Activated CD8-positive, alpha-beta T cell treated with anti-CD3 and anti-CD28 coated beads, Interleukin-2, amount 10 ng/mL, durations not matched to agents 7 days and 5 days (primary cell): ENCODE data around the gene GALNT18. TPM values are rescaled to one million over a fixed set of nuclear protein-coding genes. Genes with fewer than 3 reads are reported as not detected.

Source experiments
- ATAC-seq: fragments of 150-1000 bp; cut with Tn5 transposase; one replicate; pipeline ENCODE4 v1.10.0; 2021; ENCODE audit warnings: moderate library complexity
- CTCF ChIA-PET: fragments of 350-600 bp; sonication (Branson Sonifier 250); formaldehyde crosslinking; loops from one replicate; lab custom pipeline; 2021; ENCODE audit warnings: antibody characterized with exemption; lab: Charles Lee
- POLR2A ChIA-PET: fragments of 350-600 bp; sonication (Branson Sonifier 250); formaldehyde crosslinking; loops from one replicate; lab custom pipeline; 2021; ENCODE audit warnings: antibody characterized with exemption; lab: Charles Lee
- DNase-seq: peaks from one replicate; pipeline ENCODE4 v3.0.0-alpha.2; 2020
- H3K27ac Mint-ChIP-seq: one replicate; pipeline ENCODE4 v1.8.0; 2021; ENCODE audit warnings: mild to moderate bottlenecking, mixed read lengths
- H3K27me3 Mint-ChIP-seq: one replicate; pipeline ENCODE4 v1.8.0; 2021; ENCODE audit warnings: low read depth, mixed read lengths
- H3K36me3 Mint-ChIP-seq: one replicate; pipeline ENCODE4 v1.8.0; 2021; ENCODE audit warnings: low read depth, mixed read lengths
- H3K4me1 Mint-ChIP-seq: one replicate; pipeline ENCODE4 v1.8.0; 2021; ENCODE audit warnings: low read depth, mixed read lengths
- H3K4me3 Mint-ChIP-seq: one replicate; pipeline ENCODE4 v1.8.0; 2021; ENCODE audit warnings: mild to moderate bottlenecking, mixed read lengths
- H3K9me3 Mint-ChIP-seq: one replicate; pipeline ENCODE4 v1.8.0; 2022; ENCODE audit warnings: mixed read lengths; ENCODE audit not compliant: insufficient read depth
- total RNA-seq, 2 experiments: library from RNA; stranded (reverse); gene quantifications; one replicate each; pipeline ENCODE4 v1.2.3, GENCODE V29; 2021

Gene GALNT18
- total RNA-seq, 2 experiments from 2014 or later, result 0.23 to 0.42 TPM

GRCh38 chr11:11390068-11390771, 231.6 kb downstream of the GALNT18 start:
- no peak for ATAC-seq
- Mint-ChIP-seq H3K27ac (no peak overlapping the region), H3K4me1 (no peaks in the 10 kb centered on the region), H3K9me3 (no peaks in the 10 kb centered on the region), H3K36me3 (no peaks in the 10 kb centered on the region), H3K27me3 (peaks cover 2% of the 10 kb centered on the region), H3K4me3 (no peak overlapping the region)
- DNase-seq, result no peak
- ChIA-PET CTCF (no interaction called here), POLR2A (no interaction called here)

GRCh38 chr11:11389238-11389637, 232.6 kb downstream of the GALNT18 start:
- ATAC-seq, result no peak
- no peaks in the 10 kb centered on the region for H3K4me1 Mint-ChIP-seq
- ChIA-PET POLR2A (no interaction called here), CTCF (no interaction called here)
- no peak for DNase-seq
- H3K4me3 Mint-ChIP-seq, result no peak overlapping the region
- no peak overlapping the region for H3K27ac Mint-ChIP-seq
- peaks cover 2% of the 10 kb centered on the region for H3K27me3 Mint-ChIP-seq
- H3K36me3 Mint-ChIP-seq, result no peaks in the 10 kb centered on the region
- H3K9me3 Mint-ChIP-seq, result no peaks in the 10 kb centered on the region

GRCh38 chr11:11387622-11388305, 234.0 kb downstream of the GALNT18 start:
- no peaks in the 10 kb centered on the region for H3K9me3 Mint-ChIP-seq
- ChIA-PET POLR2A (no interaction called here), CTCF (no interaction called here)
- H3K27ac Mint-ChIP-seq, result no peak overlapping the region
- H3K4me3 Mint-ChIP-seq, result no peak overlapping the region
- ATAC-seq, result no peak
- DNase-seq, result no peak
- H3K36me3 Mint-ChIP-seq, result no peaks in the 10 kb centered on the region
- peaks cover 2% of the 10 kb centered on the region for H3K27me3 Mint-ChIP-seq
- no peaks in the 10 kb centered on the region for H3K4me1 Mint-ChIP-seq

GRCh38 chr11:11387207-11387606, 234.6 kb downstream of the GALNT18 start:
- no peak for DNase-seq
- ATAC-seq, result no peak
- Mint-ChIP-seq H3K4me1 (no peaks in the 10 kb centered on the region), H3K27me3 (peaks cover 2% of the 10 kb centered on the region), H3K4me3 (no peak overlapping the region), H3K9me3 (no peaks in the 10 kb centered on the region), H3K27ac (no peak overlapping the region), H3K36me3 (no peaks in the 10 kb centered on the region)
- CTCF ChIA-PET, result no interaction called here
- POLR2A ChIA-PET, result interaction anchor here (0.9 kb wide), 1 partner anchor 176 kb away, joined by 3 read pairs; no protein-coding TSS in a partner anchor

GRCh38 chr11:11384829-11385228, 237.0 kb downstream of the GALNT18 start:
- ATAC-seq (no peak), DNase-seq (no peak)
- ChIA-PET POLR2A (no interaction called here), CTCF (no interaction called here)
- H3K4me1 Mint-ChIP-seq, result no peaks in the 10 kb centered on the region
- no peaks in the 10 kb centered on the region for H3K36me3 Mint-ChIP-seq
- H3K27me3 Mint-ChIP-seq, result peaks cover 2% of the 10 kb centered on the region
- H3K4me3 Mint-ChIP-seq, result no peak overlapping the region
- no peak overlapping the region for H3K27ac Mint-ChIP-seq
- H3K9me3 Mint-ChIP-seq, result no peaks in the 10 kb centered on the region

GRCh38 chr11:11383995-11384394, 237.8 kb downstream of the GALNT18 start:
- CTCF ChIA-PET, result no interaction called here
- H3K4me3 Mint-ChIP-seq, result no peak overlapping the region
- peaks cover 2% of the 10 kb centered on the region for H3K27me3 Mint-ChIP-seq
- no peaks in the 10 kb centered on the region for H3K4me1 Mint-ChIP-seq
- POLR2A ChIA-PET, result no interaction called here
- no peaks in the 10 kb centered on the region for H3K36me3 Mint-ChIP-seq
- ATAC-seq, result no peak
- H3K27ac Mint-ChIP-seq, result no peak overlapping the region
- no peak for DNase-seq
- H3K9me3 Mint-ChIP-seq, result no peaks in the 10 kb centered on the region

GRCh38 chr11:11382858-11383532, 238.8 kb downstream of the GALNT18 start:
- CTCF ChIA-PET, result interaction anchor here (1.7 kb wide), 1 partner anchor 355 kb away, joined by 4 read pairs; no protein-coding TSS in a partner anchor
- peaks cover 2% of the 10 kb centered on the region for H3K27me3 Mint-ChIP-seq
- H3K27ac Mint-ChIP-seq, result no peak overlapping the region
- POLR2A ChIA-PET, result no interaction called here
- no peak for ATAC-seq
- DNase-seq, result no peak
- H3K4me1 Mint-ChIP-seq, result no peaks in the 10 kb centered on the region
- H3K9me3 Mint-ChIP-seq, result no peaks in the 10 kb centered on the region
- no peaks in the 10 kb centered on the region for H3K36me3 Mint-ChIP-seq
- no peak overlapping the region for H3K4me3 Mint-ChIP-seq

GRCh38 chr11:11381471-11382105, 240.2 kb downstream of the GALNT18 start:
- DNase-seq (no peak), ATAC-seq (no peak)
- Mint-ChIP-seq H3K36me3 (no peaks in the 10 kb centered on the region), H3K9me3 (no peaks in the 10 kb centered on the region), H3K4me1 (no peaks in the 10 kb centered on the region), H3K27ac (no peak overlapping the region), H3K27me3 (peaks cover 2% of the 10 kb centered on the region), H3K4me3 (no peak overlapping the region)
- CTCF ChIA-PET, result interaction anchor here (1.7 kb wide), 1 partner anchor 353 kb away, joined by 4 read pairs; no protein-coding TSS in a partner anchor
- POLR2A ChIA-PET, result no interaction called here

- Mint-ChIP-seq H3K27me3 (no peaks in the 10 kb centered on the region), H3K27ac (no peak overlapping the region), H3K9me3 (no peaks in the 10 kb centered on the region), H3K36me3 (no peaks in the 10 kb centered on the region), H3K4me1 (no peaks in the 10 kb centered on the region), H3K4me3 (no peak overlapping the region)
- CTCF ChIA-PET, result no interaction called here
- POLR2A ChIA-PET, result no interaction called here
- ATAC-seq (no peak), DNase-seq (no peak)
These were observed 240.9 kb downstream of the GALNT18 start for GRCh38 chr11:11380883-11381282.

- no peaks in the 10 kb centered on the region for H3K4me1 Mint-ChIP-seq
- H3K4me3 Mint-ChIP-seq, result no peak overlapping the region
- no peak for ATAC-seq
- no peaks in the 10 kb centered on the region for H3K36me3 Mint-ChIP-seq
- ChIA-PET CTCF (no interaction called here), POLR2A (no interaction called here)
- no peak for DNase-seq
- H3K9me3 Mint-ChIP-seq, result no peaks in the 10 kb centered on the region
- no peaks in the 10 kb centered on the region for H3K27me3 Mint-ChIP-seq
- no peak overlapping the region for H3K27ac Mint-ChIP-seq
These were observed 241.5 kb downstream of the GALNT18 start for GRCh38 chr11:11380340-11380739.

- Mint-ChIP-seq H3K9me3 (no peaks in the 10 kb centered on the region), H3K4me3 (no peak overlapping the region), H3K27ac (no peak overlapping the region), H3K27me3 (no peaks in the 10 kb centered on the region), H3K36me3 (no peaks in the 10 kb centered on the region), H3K4me1 (no peaks in the 10 kb centered on the region)
- POLR2A ChIA-PET, result no interaction called here
- CTCF ChIA-PET, result no interaction called here
- no peak for DNase-seq
- ATAC-seq, result no peak
These were observed 242.1 kb downstream of the GALNT18 start for GRCh38 chr11:11379661-11380060.
